VCaP (cell line): Measurements from ENCODE around the gene ARHGAP26.

Experiments
- H3K27ac ChIP-seq: fragments of 450-650 bp; 2 replicates; pipeline ENCODE4 v1.5.1; 2017
- CTCF ChIP-seq: fragments of 450-650 bp; conservative IDR thresholded peaks from 2 replicates; pipeline ENCODE4 v1.5.1; 2017; ENCODE audit warnings: mild to moderate bottlenecking, moderate library complexity

ARHGAP26 gene

GRCh38 chr5:142769793-142770649 is at the start of gene ARHGAP26:
ARHGAP26 (plus strand) TSS chr5:142770377; CDS start chr5:142770762, 385 bp downstream.
- peak within 1 kb of the TSS; percentile 78 for H3K27ac ChIP-seq
- peak; percentile 17 for TF ChIP-seq CTCF

GRCh38 chr5:142720641-142721271 is 49.4 kb upstream of the ARHGAP26 start:
- H3K27ac ChIP-seq, result peak overlapping the region; percentile 67
- TF ChIP-seq CTCF, result peak; percentile 68

- no peak overlapping the region for H3K27ac ChIP-seq
- no peak for TF ChIP-seq CTCF
Observed at GRCh38 chr5:142722146-142722545, 48.0 kb upstream of the ARHGAP26 start.

GRCh38 chr5:142722896-142723295 is 47.3 kb upstream of the ARHGAP26 start:
- no peak for TF ChIP-seq CTCF
- H3K27ac ChIP-seq, result no peak overlapping the region

GRCh38 chr5:142724821-142725220 is 45.4 kb upstream of the ARHGAP26 start:
- TF ChIP-seq CTCF, result no peak
- H3K27ac ChIP-seq, result no peak overlapping the region

- H3K27ac ChIP-seq, result no peak overlapping the region
- TF ChIP-seq CTCF, result no peak
Observed at GRCh38 chr5:142725231-142726187, 44.7 kb upstream of the ARHGAP26 start.
